Measurements from ENCODE around the gene EXOC2. TPM values are rescaled to one million over a fixed set of nuclear protein-coding genes. Genes with fewer than 3 reads are reported as not detected.
A peak's percentile ranks its signal among the peaks of the same experiment; 100 is the strongest.

EXOC2 gene
- total RNA-seq, 1 donor from 2014 or later = 35.3 TPM

GRCh38 chr6:624979-625378 lies 68.0 kb downstream of the EXOC2 start:
- DNase-seq (ENCODE audit: low read depth) = no peak
- no peaks in the 10 kb centered on the region for H3K27me3 ChIP-seq (ENCODE audit: control insufficient read depth, insufficient read depth, low read length)
- TF ChIP-seq, protein P1, sequence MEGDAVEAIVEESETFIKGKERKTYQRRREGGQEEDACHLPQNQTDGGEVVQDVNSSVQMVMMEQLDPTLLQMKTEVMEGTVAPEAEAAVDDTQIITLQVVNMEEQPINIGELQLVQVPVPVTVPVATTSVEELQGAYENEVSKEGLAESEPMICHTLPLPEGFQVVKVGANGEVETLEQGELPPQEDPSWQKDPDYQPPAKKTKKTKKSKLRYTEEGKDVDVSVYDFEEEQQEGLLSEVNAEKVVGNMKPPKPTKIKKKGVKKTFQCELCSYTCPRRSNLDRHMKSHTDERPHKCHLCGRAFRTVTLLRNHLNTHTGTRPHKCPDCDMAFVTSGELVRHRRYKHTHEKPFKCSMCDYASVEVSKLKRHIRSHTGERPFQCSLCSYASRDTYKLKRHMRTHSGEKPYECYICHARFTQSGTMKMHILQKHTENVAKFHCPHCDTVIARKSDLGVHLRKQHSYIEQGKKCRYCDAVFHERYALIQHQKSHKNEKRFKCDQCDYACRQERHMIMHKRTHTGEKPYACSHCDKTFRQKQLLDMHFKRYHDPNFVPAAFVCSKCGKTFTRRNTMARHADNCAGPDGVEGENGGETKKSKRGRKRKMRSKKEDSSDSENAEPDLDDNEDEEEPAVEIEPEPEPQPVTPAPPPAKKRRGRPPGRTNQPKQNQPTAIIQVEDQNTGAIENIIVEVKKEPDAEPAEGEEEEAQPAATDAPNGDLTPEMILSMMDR (IDR thresholded peaks at IDR 0.05; ENCODE audit: insufficient read depth, low read length, poor library complexity, severe bottlenecking) = no peak
- no peak overlapping the region for H3K4me3 ChIP-seq (ENCODE audit: low read depth, low read length)
- no peaks in the 10 kb centered on the region for H3K36me3 ChIP-seq (ENCODE audit: control insufficient read depth, insufficient read depth, low read length)

DNA sequence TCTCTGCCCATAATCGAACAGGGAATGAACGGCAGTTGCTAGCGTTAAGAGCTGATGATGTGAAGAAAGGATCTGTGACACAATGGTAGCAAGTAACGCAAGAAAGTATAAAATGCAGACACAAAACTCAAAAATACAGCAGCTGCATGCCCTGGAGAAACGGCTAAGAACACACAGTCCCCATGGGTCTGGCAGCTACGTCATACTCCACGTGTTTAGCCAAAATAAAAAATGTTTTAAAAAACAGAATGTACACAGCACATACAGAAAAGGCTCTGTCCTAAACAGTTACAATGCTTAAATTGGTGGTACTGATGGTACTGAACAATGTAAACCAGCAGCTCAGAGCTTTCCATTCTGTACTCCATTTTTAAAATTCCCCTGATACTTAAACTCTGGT lies 70.5 kb downstream of the EXOC2 start:
- TF ChIP-seq, protein P1 (IDR thresholded peaks at IDR 0.05; ENCODE audit: insufficient read depth, low read length, poor library complexity, severe bottlenecking) = no peak
- H3K4me3 ChIP-seq (ENCODE audit: low read depth, low read length) = no peak overlapping the region

GRCh38 chr6:621931-622330 lies 71.0 kb downstream of the EXOC2 start:
- DNase-seq (ENCODE audit: low read depth) = no peak
- Histone ChIP-seq H3K36me3 (ENCODE audit: control insufficient read depth, insufficient read depth, low read length) (no peaks in the 10 kb centered on the region), H3K27me3 (ENCODE audit: control insufficient read depth, insufficient read depth, low read length) (no peaks in the 10 kb centered on the region), H3K4me3 (ENCODE audit: low read depth, low read length) (no peak overlapping the region)
- TF ChIP-seq, protein P1 (IDR thresholded peaks at IDR 0.05; ENCODE audit: insufficient read depth, low read length, poor library complexity, severe bottlenecking) = no peak

More for the DNA sequence above, 70.5 kb downstream of the EXOC2 start:
- Histone ChIP-seq H3K27me3 (ENCODE audit: control insufficient read depth, insufficient read depth, low read length) (no peaks in the 10 kb centered on the region), H3K36me3 (ENCODE audit: control insufficient read depth, insufficient read depth, low read length) (no peaks in the 10 kb centered on the region)
- no peak for DNase-seq (ENCODE audit: low read depth)

GRCh38 chr6:620950-621349 lies 72.0 kb downstream of the EXOC2 start:
- TF ChIP-seq, protein P1 (IDR thresholded peaks at IDR 0.05; ENCODE audit: insufficient read depth, low read length, poor library complexity, severe bottlenecking) = no peak
- DNase-seq (ENCODE audit: low read depth) = no peak
- H3K27me3 ChIP-seq (ENCODE audit: control insufficient read depth, insufficient read depth, low read length) = no peaks in the 10 kb centered on the region
- no peak overlapping the region for H3K4me3 ChIP-seq (ENCODE audit: low read depth, low read length)
- no peaks in the 10 kb centered on the region for H3K36me3 ChIP-seq (ENCODE audit: control insufficient read depth, insufficient read depth, low read length)

DNA sequence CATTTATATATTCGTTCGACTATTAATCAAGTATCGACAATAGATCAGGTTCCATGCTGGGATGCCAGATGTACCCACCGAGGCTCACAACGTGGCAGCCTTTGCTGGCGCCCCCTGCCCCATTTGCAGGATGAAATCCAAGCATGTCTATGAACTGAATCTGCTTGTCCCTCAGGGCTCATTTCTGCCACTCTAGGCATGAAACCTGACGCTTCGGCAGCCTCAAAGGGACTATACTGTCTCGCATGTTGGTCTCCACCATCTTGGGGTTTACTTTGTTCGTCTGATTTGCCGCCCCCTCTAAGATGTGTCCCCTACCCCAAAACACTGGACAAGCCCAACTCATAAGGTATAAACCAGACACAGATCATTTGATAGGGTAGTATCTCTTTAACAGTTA lies 72.8 kb downstream of the EXOC2 start:
- no peak for DNase-seq (ENCODE audit: low read depth)
- Histone ChIP-seq H3K36me3 (ENCODE audit: control insufficient read depth, insufficient read depth, low read length) (no peaks in the 10 kb centered on the region), H3K4me3 (ENCODE audit: low read depth, low read length) (no peak overlapping the region), H3K27me3 (ENCODE audit: control insufficient read depth, insufficient read depth, low read length) (no peaks in the 10 kb centered on the region)
- TF ChIP-seq, protein P1 (IDR thresholded peaks at IDR 0.05; ENCODE audit: insufficient read depth, low read length, poor library complexity, severe bottlenecking) = no peak

- H3K27me3 ChIP-seq (ENCODE audit: control insufficient read depth, insufficient read depth, low read length) = no peaks in the 10 kb centered on the region
- H3K4me3 ChIP-seq (ENCODE audit: low read depth, low read length) = no peak overlapping the region
- no peaks in the 10 kb centered on the region for H3K36me3 ChIP-seq (ENCODE audit: control insufficient read depth, insufficient read depth, low read length)
- DNase-seq (ENCODE audit: low read depth) = no peak
- TF ChIP-seq, protein P1 (IDR thresholded peaks at IDR 0.05; ENCODE audit: insufficient read depth, low read length, poor library complexity, severe bottlenecking) = peak; percentile 30
These were observed 75.4 kb downstream of the EXOC2 start for GRCh38 chr6:617456-618100.

Measured in kidney epithelial cell (primary cell).